NCI-H2227 treated with DMSO at 0.1 percent for 48 hours (cell line): ENCODE data around the gene NECTIN1.

Source experiments
- DNase-seq: peaks from one replicate; lab custom pipeline; 2025; lab: John Stamatoyannopoulos, UW

The NECTIN1 gene

GRCh38 chr11:119729951-119730613, 1.1 kb upstream of the NECTIN1 start:
- no peak for DNase-seq

GRCh38 chr11:119729581-119729927, 554 bp upstream of the NECTIN1 start:
- no peak for DNase-seq

GRCh38 chr11:119728211-119728626, 781 bp downstream of the NECTIN1 start:
- DNase-seq: no peak

- DNase-seq: no peak
These were observed 1.4 kb downstream of the NECTIN1 start for GRCh38 chr11:119727523-119728151.

- DNase-seq: no peak
These were observed 2.1 kb downstream of the NECTIN1 start for GRCh38 chr11:119726585-119727522.

GRCh38 chr11:119726150-119726553, 2.8 kb downstream of the NECTIN1 start:
- DNase-seq: no peak

GRCh38 chr11:119724956-119725355, 4.0 kb downstream of the NECTIN1 start:
- DNase-seq: no peak

- DNase-seq: no peak
These were observed 5.1 kb downstream of the NECTIN1 start for GRCh38 chr11:119723952-119724325.

- no peak for DNase-seq
These were observed 5.6 kb downstream of the NECTIN1 start for GRCh38 chr11:119723243-119723951.

GRCh38 chr11:119722281-119722794, 6.7 kb downstream of the NECTIN1 start:
- DNase-seq: no peak

- no peak for DNase-seq
These were observed 7.6 kb downstream of the NECTIN1 start for GRCh38 chr11:119721129-119722120.

GRCh38 chr11:119720311-119720913, 8.6 kb downstream of the NECTIN1 start:
- DNase-seq: no peak

- no peak for DNase-seq
These were observed 11.0 kb downstream of the NECTIN1 start for GRCh38 chr11:119717839-119718534.

- DNase-seq: no peak
These were observed 12.2 kb downstream of the NECTIN1 start for GRCh38 chr11:119716582-119717498.

GRCh38 chr11:119714590-119714989, 14.4 kb downstream of the NECTIN1 start:
- no peak for DNase-seq

- DNase-seq: no peak
These were observed 14.8 kb downstream of the NECTIN1 start for GRCh38 chr11:119714189-119714588.

- DNase-seq: no peak
These were observed 15.5 kb downstream of the NECTIN1 start for GRCh38 chr11:119713359-119714040.
